Body of pancreas (tissue), 4 donors: Measurements from ENCODE around the gene GPATCH3. TPM values are rescaled to one million over a fixed set of nuclear protein-coding genes. Genes with fewer than 3 reads are reported as not detected.

Source experiments
- ATAC-seq: fragments of 150-250 bp; one replicate; pipeline ENCODE4 v1.9.1; 2016
- DNase-seq, 4 donors: peaks; one replicate each; pipeline ENCODE4 v3.0.0-alpha.2; 2019
- H3K27ac ChIP-seq, 4 donors: fragments of 200-600 bp; sonication (generic); 1 replicate in 3 of 4; 2 replicates in 1 of 4; pipeline versions ENCODE4 v1.5.1 to v1.6.1; 2016 to 2019; ENCODE audit warnings: mild to moderate bottlenecking in 1 of 4, mixed read lengths in 1 of 4, moderate library complexity in 1 of 4
- H3K27me3 ChIP-seq, 2 donors: fragments of 200-600 bp; sonication (generic); one replicate each; pipeline ENCODE4 v1.6.0; 2016; ENCODE audit warnings: mild to moderate bottlenecking in 1 of 2
- H3K36me3 ChIP-seq, 2 donors: fragments of 200-600 bp; sonication (generic); replicated peaks in 1 of 2; 2 replicates each; pipeline ENCODE4 v1.5.1; 2016; ENCODE audit warnings: low read depth in 2 of 2; ENCODE audit not compliant: insufficient read depth in 1 of 2
- H3K4me1 ChIP-seq: fragments of 200-600 bp; sonication (generic); one replicate; pipeline ENCODE4 v1.6.0; 2016
- H3K4me3 ChIP-seq, 2 donors: fragments of 200-600 bp; sonication (generic); 1 replicate in 1 of 2; 2 replicates in 1 of 2; pipeline ENCODE4 v1.5.1; 2016 to 2019
- H3K9me3 ChIP-seq, 3 donors: fragments of 200-600 bp; sonication (generic); 1 replicate in 2 of 3; 2 replicates in 1 of 3; pipeline ENCODE4 v1.5.1; 2016
- POLR2A ChIP-seq, 3 donors: fragments of 450-650 bp; IDR thresholded peaks; one replicate each; pipeline ENCODE4 v1.6.1; 2016; ENCODE audit warnings: antibody characterized with exemption in 3 of 3, mild to moderate bottlenecking in 2 of 3
- WGBS, 2 donors: methylation state at CpG; one replicate each; pipeline ENCODE4 v1.1.5; 2017; 5-methylcytosine and 5-hydroxymethylcytosine counted together
- intact Hi-C: fragments of 100-400 bp; cut with DNase I; formaldehyde crosslinking; loops from one replicate; pipeline ENCODE4 v1.15.1; 2023
- total RNA-seq, 2 donors: library from RNA; depleted of rRNA; stranded (reverse); fragments of >200 nt; gene quantifications; one replicate each; pipeline ENCODE4 v1.1.0, GENCODE V29; 2016
- TF ChIP-seq, protein P1 (sequence below), 7 experiments: fragments of 450-650 bp in 4 of 7; fragments of 200-600 bp in 3 of 7; sonication (generic) in 3 of 7; IDR thresholded peaks; one replicate each; pipeline ENCODE4 v1.5.1; 2016 to 2019; ENCODE audit warnings: antibody characterized with exemption in 7 of 7

The GPATCH3 gene
- total RNA-seq, 2 donors from 2014 or later = 4.9 to 19.4 TPM

DNA sequence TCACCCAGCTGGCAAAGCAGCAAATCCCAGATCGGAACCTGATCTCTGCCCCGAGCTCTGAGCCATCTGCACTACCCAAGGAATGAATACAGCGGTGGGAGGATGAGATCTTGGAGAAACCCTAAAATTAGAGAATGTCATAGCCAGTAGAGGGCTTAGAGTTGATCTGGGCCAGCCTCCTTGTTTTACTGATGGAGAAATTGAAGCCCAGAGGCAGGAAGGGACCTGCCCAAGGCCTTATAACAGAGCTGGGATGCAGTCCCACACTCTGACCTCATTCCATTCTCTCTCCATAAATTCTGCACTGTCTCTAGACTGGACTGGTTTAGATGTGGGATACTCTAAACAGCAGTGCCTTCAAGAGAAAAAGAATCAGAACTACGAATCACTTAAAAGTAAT lies 42.1 kb downstream of the GPATCH3 start:
- ATAC-seq (no peak), DNase-seq (no peak)
- TF ChIP-seq, protein P1, sequence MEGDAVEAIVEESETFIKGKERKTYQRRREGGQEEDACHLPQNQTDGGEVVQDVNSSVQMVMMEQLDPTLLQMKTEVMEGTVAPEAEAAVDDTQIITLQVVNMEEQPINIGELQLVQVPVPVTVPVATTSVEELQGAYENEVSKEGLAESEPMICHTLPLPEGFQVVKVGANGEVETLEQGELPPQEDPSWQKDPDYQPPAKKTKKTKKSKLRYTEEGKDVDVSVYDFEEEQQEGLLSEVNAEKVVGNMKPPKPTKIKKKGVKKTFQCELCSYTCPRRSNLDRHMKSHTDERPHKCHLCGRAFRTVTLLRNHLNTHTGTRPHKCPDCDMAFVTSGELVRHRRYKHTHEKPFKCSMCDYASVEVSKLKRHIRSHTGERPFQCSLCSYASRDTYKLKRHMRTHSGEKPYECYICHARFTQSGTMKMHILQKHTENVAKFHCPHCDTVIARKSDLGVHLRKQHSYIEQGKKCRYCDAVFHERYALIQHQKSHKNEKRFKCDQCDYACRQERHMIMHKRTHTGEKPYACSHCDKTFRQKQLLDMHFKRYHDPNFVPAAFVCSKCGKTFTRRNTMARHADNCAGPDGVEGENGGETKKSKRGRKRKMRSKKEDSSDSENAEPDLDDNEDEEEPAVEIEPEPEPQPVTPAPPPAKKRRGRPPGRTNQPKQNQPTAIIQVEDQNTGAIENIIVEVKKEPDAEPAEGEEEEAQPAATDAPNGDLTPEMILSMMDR (IDR thresholded peaks at IDR 0.05) = no peak
- no peak for TF ChIP-seq POLR2A (IDR thresholded peaks at IDR 0.05)
- peaks cover 6% of the 10 kb centered on the region for H3K4me1 ChIP-seq
- H3K27me3 ChIP-seq = no peaks in the 10 kb centered on the region
- no peak overlapping the region for H3K4me3 ChIP-seq
- intact Hi-C loops = no loop called here
- WGBS, 2 donors = 71 to 72% methylated on average over 4 of the region's 4 CpGs
- no peaks in the 10 kb centered on the region for H3K9me3 ChIP-seq
- no peak overlapping the region for H3K27ac ChIP-seq
- H3K36me3 ChIP-seq = no peaks in the 10 kb centered on the region

DNA sequence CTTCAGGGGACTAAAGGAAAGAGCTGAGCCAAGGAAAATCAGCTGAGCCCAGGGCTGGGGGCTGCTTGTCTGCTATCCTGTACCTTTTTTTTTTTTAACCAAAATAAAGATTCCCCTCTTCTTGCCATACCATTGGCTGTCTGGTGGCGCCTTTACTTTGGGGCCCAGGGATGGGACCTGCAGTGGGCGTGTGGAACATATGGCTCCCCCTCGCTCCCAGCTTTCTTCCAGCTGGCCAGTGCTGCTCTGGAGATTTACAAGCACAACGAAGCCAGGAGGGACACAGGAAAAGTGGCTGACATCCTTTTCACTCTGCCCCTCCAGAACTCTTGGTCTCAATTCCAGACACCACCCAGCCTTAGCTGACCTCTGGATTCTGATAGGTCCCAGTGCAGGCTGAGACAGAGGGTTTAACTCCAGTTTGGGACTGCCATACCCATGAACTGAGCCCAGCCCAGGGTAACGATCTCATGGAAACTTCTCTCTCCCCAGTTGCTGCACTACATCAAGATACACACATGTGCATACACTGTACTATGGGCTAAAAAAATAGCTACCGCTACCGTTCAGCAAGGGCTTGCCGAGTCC lies 42.7 kb downstream of the GPATCH3 start:
- DNase-seq = no peak
- Histone ChIP-seq H3K4me1 (peaks cover under 1% of the 10 kb centered on the region), H3K4me3 (no peak overlapping the region), H3K9me3 (no peaks in the 10 kb centered on the region), H3K27me3 (no peaks in the 10 kb centered on the region), H3K36me3 (no peaks in the 10 kb centered on the region), H3K27ac (no peak overlapping the region)
- no peak for ATAC-seq
- TF ChIP-seq POLR2A (IDR thresholded peaks at IDR 0.05) = no peak
- TF ChIP-seq, protein P1 (IDR thresholded peaks at IDR 0.05) = no peak
- intact Hi-C loops = no loop called here
- WGBS, 2 donors = 86 to 96% methylated on average over 8 of the region's 8 CpGs

DNA sequence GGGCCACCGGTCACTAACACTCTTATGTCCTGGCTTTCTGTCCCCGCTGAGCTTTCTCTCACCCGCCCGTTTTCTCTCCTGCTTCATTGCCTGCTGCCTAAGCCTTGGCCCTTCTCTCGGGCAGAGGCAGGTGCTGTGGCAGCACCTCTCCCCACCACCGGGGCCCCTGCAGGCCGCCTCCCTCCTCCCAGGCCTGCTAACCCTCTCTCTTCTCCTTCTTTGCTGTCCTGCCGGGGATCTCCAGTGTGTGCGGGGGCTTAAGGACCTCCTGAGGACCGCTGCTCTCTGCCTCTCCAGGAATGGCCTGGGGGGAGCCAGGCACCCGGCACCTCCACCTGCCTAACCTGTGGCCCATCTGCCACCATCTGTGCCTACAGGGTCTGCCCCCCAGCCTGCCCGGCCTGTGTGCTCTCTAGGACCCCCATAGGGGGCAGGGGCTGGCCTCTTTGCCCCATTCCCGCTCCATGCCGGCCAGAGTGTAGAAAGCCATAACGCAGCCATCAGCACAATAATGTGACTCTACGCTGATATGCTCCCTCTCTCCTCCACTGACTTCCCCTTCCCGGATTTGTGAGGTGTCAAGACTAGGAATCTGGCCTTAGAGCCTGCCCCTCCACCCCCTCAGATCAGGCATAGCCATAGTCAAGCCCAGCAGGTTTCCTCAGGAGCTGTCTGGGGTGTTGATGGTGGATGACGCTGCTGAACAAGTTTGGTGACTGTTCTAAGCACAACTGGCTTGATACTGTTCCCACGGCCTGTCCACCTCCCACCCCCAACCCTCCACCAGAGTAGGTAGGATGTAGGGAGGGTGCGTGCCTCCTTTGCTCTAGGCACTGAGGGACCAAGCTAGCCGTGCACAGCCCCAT lies 43.4 kb downstream of the GPATCH3 start:
- no peak for ATAC-seq
- DNase-seq = no peak
- Histone ChIP-seq H3K4me3 (no peak overlapping the region), H3K27ac (no peak overlapping the region), H3K4me1 (no peaks in the 10 kb centered on the region), H3K36me3 (no peaks in the 10 kb centered on the region), H3K27me3 (no peaks in the 10 kb centered on the region), H3K9me3 (no peaks in the 10 kb centered on the region)
- intact Hi-C loops = no loop called here
- WGBS, 2 donors = 86 to 94% methylated on average over 19 of the region's 21 CpGs
- TF ChIP-seq, protein P1 (IDR thresholded peaks at IDR 0.05) = no peak
- TF ChIP-seq POLR2A (IDR thresholded peaks at IDR 0.05) = no peak

DNA sequence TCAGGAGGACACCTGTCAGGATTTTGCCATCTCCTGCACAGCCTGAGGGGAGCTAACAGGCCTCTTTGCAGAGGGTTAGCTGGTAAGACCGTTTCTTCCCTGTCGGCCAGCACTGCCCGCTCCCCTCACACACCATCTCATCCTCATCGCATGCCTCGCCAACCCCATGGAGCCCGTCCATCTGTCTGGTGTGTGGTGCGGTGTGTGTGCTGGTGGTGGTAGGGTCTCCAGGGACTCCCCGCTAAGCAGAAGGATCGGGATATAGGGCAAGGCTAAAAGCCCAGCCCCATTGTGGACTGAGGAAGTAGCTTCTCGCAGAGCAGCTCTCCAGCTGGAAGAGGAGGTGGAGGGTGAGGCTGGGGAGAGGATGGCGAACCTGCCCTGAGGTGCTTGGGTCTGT lies 44.1 kb downstream of the GPATCH3 start:
- no peak for DNase-seq
- Histone ChIP-seq H3K4me3 (no peak overlapping the region), H3K36me3 (peaks cover 0 to 3% of the 10 kb centered on the region in 2 donors), H3K27me3 (no peaks in the 10 kb centered on the region), H3K4me1 (no peaks in the 10 kb centered on the region), H3K27ac (no peak overlapping the region), H3K9me3 (no peaks in the 10 kb centered on the region)
- no peak for ATAC-seq
- WGBS, 2 donors = 88 to 95% methylated on average over 8 to 10 of the region's 11 CpGs
- intact Hi-C loops = no loop called here
- TF ChIP-seq POLR2A (IDR thresholded peaks at IDR 0.05) = no peak
- TF ChIP-seq, protein P1 (IDR thresholded peaks at IDR 0.05) = no peak
